HEK293 (cell line): ENCODE measurements around the gene PIEZO1.

ENCODE experiments used
- CTCF ChIA-PET: fragments of 350-600 bp; formaldehyde crosslinking; extraction: SDS; loops from one replicate; lab custom pipeline; 2021; ENCODE audit warnings: antibody characterized with exemption; lab: Yijun Ruan, JAX
- POLR2A ChIA-PET: fragments of 300-600 bp; formaldehyde crosslinking; extraction: SDS; loops from one replicate; lab custom pipeline; 2020; ENCODE audit warnings: antibody characterized with exemption, inconsistent platforms; lab: Yijun Ruan, JAX
- H3K27ac ChIP-seq: fragments of 200-500 bp; sonication (Bioruptor generic); 2 replicates; pipeline ENCODE4 v1.5.1; 2014; ENCODE audit warnings: low read depth, low read length, control low read depth, inconsistent platforms; ENCODE audit errors: extremely low read depth
- H3K36me3 ChIP-seq, 2 experiments: fragments of 200-500 bp in 1 of 2; sonication (Bioruptor generic) in 1 of 2; 1 replicate in 1 of 2; 2 replicates in 1 of 2; pipeline ENCODE4 v1.5.1; 2014 to 2017; ENCODE audit warnings: inconsistent platforms in 2 of 2, low read length in 2 of 2; ENCODE audit not compliant: control insufficient read depth in 2 of 2, insufficient read depth in 1 of 2
- H3K4me1 ChIP-seq: fragments of 200-500 bp; sonication (Bioruptor generic); 2 replicates; pipeline ENCODE4 v1.5.1; 2014; ENCODE audit warnings: mild to moderate bottlenecking, low read length, inconsistent platforms; ENCODE audit not compliant: control insufficient read depth, insufficient read depth
- H3K4me3 ChIP-seq: 2 replicates; pipeline ENCODE4 v1.5.1; 2011; ENCODE audit warnings: low read depth, mild to moderate bottlenecking, control low read depth, low read length, moderate library complexity
- H3K9me3 ChIP-seq: fragments of 200-500 bp; sonication (Bioruptor generic); 2 replicates; pipeline ENCODE4 v1.5.1; 2014; ENCODE audit warnings: low read depth, low read length, inconsistent platforms; ENCODE audit not compliant: control insufficient read depth, insufficient read depth
- FEZF1 ChIP-seq: fragments of 450-650 bp; formaldehyde crosslinking; IDR thresholded peaks from 2 replicates; pipeline ENCODE4 v1.5.1; 2016; ENCODE audit warnings: missing biosample characterization, missing genetic modification characterization
- HOXC10 ChIP-seq: sonication (generic); formaldehyde crosslinking; IDR thresholded peaks from 2 replicates; pipeline ENCODE4 v1.8.1; 2023; ENCODE audit warnings: mild to moderate bottlenecking, missing genetic modification reagents
- KLF9 ChIP-seq: fragments of 450-650 bp; formaldehyde crosslinking; IDR thresholded peaks from 2 replicates; pipeline ENCODE4 v1.5.1; 2016; ENCODE audit warnings: missing biosample characterization, missing genetic modification characterization, low read depth
- ZBTB17 ChIP-seq: fragments of 450-650 bp; formaldehyde crosslinking; IDR thresholded peaks from 2 replicates; pipeline ENCODE4 v1.5.1; 2016; ENCODE audit warnings: missing biosample characterization, missing genetic modification characterization
- ZFP69B ChIP-seq: fragments of 450-650 bp; formaldehyde crosslinking; IDR thresholded peaks from 2 replicates; pipeline ENCODE4 v1.5.1; 2016; ENCODE audit warnings: missing biosample characterization, missing genetic modification characterization
- ZNF10 ChIP-seq: fragments of 450-650 bp; formaldehyde crosslinking; IDR thresholded peaks from 2 replicates; pipeline ENCODE4 v1.5.1; 2017; ENCODE audit warnings: missing biosample characterization, missing genetic modification characterization
- ZNF132 ChIP-seq: fragments of 450-650 bp; formaldehyde crosslinking; IDR thresholded peaks from 2 replicates; pipeline ENCODE4 v1.5.1; 2017; ENCODE audit warnings: missing biosample characterization, missing genetic modification characterization, borderline replicate concordance
- ZNF2 ChIP-seq: fragments of 450-650 bp; formaldehyde crosslinking; IDR thresholded peaks from 2 replicates; pipeline ENCODE4 v1.5.1; 2016; ENCODE audit warnings: missing biosample characterization, missing genetic modification characterization
- ZNF311 ChIP-seq: fragments of 450-650 bp; formaldehyde crosslinking; IDR thresholded peaks from 2 replicates; pipeline ENCODE4 v1.5.1; 2017; ENCODE audit warnings: missing biosample characterization, missing genetic modification characterization, borderline replicate concordance
- ZNF521 ChIP-seq: fragments of 450-650 bp; formaldehyde crosslinking; IDR thresholded peaks from 2 replicates; pipeline ENCODE4 v1.5.1; 2017; ENCODE audit warnings: missing biosample characterization, mild to moderate bottlenecking, missing genetic modification characterization
- ZNF544 ChIP-seq: fragments of 450-650 bp; formaldehyde crosslinking; IDR thresholded peaks from 2 replicates; pipeline ENCODE4 v1.5.0; 2017; ENCODE audit warnings: missing biosample characterization, missing genetic modification characterization
- ZNF571 ChIP-seq: fragments of 450-650 bp; formaldehyde crosslinking; IDR thresholded peaks from 2 replicates; pipeline ENCODE4 v1.5.0; 2017; ENCODE audit warnings: missing biosample characterization, missing genetic modification characterization
- ZNF624 ChIP-seq: fragments of 450-650 bp; formaldehyde crosslinking; IDR thresholded peaks from 2 replicates; pipeline ENCODE4 v1.5.1; 2017; ENCODE audit warnings: missing biosample characterization, missing genetic modification characterization
- ZNF747 ChIP-seq: fragments of 450-650 bp; formaldehyde crosslinking; IDR thresholded peaks from 2 replicates; pipeline ENCODE4 v1.5.1; 2016; ENCODE audit warnings: missing biosample characterization, missing genetic modification characterization
- ZNF792 ChIP-seq: fragments of 450-650 bp; formaldehyde crosslinking; IDR thresholded peaks from 2 replicates; pipeline ENCODE4 v1.5.1; 2016; ENCODE audit warnings: missing biosample characterization, missing genetic modification characterization
- ZNF837 ChIP-seq: fragments of 450-650 bp; formaldehyde crosslinking; IDR thresholded peaks from 2 replicates; pipeline ENCODE4 v1.5.1; 2016; ENCODE audit warnings: missing biosample characterization, missing genetic modification characterization
- TF ChIP-seq, protein P1 (sequence below): fragments of 450-650 bp; formaldehyde crosslinking; IDR thresholded peaks from 2 replicates; pipeline ENCODE4 v1.5.1; 2016; ENCODE audit warnings: missing biosample characterization, missing genetic modification characterization, borderline replicate concordance
- TF ChIP-seq, protein P2 (sequence below): fragments of 450-650 bp; formaldehyde crosslinking; IDR thresholded peaks from 2 replicates; pipeline ENCODE4 v1.5.1; 2016; ENCODE audit warnings: missing biosample characterization, missing genetic modification characterization
- TF ChIP-seq, protein P3 (sequence below): IDR thresholded peaks from 2 replicates; pipeline ENCODE4 v1.6.1; 2011; ENCODE audit warnings: mild to moderate bottlenecking, low read depth, low read length, borderline replicate concordance

The PIEZO1 gene

DNA sequence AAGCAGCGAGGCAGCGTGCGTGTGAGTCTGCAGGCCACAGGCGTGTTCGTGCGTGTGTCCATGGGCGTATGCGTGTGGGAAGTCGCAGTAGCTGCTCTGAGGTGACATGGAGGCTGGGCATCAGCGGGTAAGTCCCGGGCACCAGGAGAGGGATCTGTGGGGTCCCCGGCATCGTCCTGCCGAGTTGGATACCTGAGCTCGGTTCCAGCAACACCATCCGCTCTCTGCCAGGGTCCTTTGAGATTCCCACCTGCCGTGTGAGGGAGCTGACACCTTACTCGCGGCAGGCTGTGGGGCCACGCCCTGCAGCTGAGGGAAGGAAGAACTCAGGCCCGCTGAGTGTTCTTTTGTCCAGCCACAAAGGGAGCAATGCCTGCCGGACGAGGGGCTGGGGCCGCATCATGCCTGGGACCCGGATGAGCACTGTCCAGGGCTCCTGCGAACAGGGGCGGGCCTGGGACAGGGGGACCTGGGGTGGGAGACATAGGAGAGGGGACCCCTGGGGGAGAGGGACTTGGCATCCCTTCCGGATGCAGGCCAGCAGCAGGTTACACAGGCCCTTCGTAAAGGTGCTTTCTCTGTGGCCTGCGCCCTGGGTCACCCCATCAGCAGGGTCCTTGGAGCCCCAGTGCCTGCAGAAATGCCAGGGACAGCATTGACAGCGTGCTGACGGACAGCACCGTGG is 93.7 kb downstream of the PIEZO1 start:
- POLR2A ChIA-PET = no interaction called here
- TF ChIP-seq, protein P1, sequence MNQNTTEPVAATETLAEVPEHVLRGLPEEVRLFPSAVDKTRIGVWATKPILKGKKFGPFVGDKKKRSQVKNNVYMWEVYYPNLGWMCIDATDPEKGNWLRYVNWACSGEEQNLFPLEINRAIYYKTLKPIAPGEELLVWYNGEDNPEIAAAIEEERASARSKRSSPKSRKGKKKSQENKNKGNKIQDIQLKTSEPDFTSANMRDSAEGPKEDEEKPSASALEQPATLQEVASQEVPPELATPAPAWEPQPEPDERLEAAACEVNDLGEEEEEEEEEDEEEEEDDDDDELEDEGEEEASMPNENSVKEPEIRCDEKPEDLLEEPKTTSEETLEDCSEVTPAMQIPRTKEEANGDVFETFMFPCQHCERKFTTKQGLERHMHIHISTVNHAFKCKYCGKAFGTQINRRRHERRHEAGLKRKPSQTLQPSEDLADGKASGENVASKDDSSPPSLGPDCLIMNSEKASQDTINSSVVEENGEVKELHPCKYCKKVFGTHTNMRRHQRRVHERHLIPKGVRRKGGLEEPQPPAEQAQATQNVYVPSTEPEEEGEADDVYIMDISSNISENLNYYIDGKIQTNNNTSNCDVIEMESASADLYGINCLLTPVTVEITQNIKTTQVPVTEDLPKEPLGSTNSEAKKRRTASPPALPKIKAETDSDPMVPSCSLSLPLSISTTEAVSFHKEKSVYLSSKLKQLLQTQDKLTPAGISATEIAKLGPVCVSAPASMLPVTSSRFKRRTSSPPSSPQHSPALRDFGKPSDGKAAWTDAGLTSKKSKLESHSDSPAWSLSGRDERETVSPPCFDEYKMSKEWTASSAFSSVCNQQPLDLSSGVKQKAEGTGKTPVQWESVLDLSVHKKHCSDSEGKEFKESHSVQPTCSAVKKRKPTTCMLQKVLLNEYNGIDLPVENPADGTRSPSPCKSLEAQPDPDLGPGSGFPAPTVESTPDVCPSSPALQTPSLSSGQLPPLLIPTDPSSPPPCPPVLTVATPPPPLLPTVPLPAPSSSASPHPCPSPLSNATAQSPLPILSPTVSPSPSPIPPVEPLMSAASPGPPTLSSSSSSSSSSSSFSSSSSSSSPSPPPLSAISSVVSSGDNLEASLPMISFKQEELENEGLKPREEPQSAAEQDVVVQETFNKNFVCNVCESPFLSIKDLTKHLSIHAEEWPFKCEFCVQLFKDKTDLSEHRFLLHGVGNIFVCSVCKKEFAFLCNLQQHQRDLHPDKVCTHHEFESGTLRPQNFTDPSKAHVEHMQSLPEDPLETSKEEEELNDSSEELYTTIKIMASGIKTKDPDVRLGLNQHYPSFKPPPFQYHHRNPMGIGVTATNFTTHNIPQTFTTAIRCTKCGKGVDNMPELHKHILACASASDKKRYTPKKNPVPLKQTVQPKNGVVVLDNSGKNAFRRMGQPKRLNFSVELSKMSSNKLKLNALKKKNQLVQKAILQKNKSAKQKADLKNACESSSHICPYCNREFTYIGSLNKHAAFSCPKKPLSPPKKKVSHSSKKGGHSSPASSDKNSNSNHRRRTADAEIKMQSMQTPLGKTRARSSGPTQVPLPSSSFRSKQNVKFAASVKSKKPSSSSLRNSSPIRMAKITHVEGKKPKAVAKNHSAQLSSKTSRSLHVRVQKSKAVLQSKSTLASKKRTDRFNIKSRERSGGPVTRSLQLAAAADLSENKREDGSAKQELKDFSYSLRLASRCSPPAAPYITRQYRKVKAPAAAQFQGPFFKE (tag by site-specific recombination) = no peak
- TF ChIP-seq HOXC10 (CRISPR knock-in tag) (no peak), ZFP69B (tag by site-specific recombination) (no peak), ZNF571 (no peak), ZNF10 (tag by site-specific recombination) (no peak), ZNF624 (tag by site-specific recombination) (no peak), ZNF132 (tag by site-specific recombination) (no peak), ZNF792 (tag by site-specific recombination) (no peak), KLF9 (tag by site-specific recombination) (no peak), ZNF544 (tag by site-specific recombination) (no peak), ZBTB17 (no peak), ZNF521 (tag by site-specific recombination) (no peak), ZNF2 (tag by site-specific recombination) (no peak), ZNF837 (tag by site-specific recombination) (no peak), ZNF311 (tag by site-specific recombination) (no peak), ZNF747 (tag by site-specific recombination) (no peak), FEZF1 (tag by site-specific recombination) (no peak)
- TF ChIP-seq, protein P2, sequence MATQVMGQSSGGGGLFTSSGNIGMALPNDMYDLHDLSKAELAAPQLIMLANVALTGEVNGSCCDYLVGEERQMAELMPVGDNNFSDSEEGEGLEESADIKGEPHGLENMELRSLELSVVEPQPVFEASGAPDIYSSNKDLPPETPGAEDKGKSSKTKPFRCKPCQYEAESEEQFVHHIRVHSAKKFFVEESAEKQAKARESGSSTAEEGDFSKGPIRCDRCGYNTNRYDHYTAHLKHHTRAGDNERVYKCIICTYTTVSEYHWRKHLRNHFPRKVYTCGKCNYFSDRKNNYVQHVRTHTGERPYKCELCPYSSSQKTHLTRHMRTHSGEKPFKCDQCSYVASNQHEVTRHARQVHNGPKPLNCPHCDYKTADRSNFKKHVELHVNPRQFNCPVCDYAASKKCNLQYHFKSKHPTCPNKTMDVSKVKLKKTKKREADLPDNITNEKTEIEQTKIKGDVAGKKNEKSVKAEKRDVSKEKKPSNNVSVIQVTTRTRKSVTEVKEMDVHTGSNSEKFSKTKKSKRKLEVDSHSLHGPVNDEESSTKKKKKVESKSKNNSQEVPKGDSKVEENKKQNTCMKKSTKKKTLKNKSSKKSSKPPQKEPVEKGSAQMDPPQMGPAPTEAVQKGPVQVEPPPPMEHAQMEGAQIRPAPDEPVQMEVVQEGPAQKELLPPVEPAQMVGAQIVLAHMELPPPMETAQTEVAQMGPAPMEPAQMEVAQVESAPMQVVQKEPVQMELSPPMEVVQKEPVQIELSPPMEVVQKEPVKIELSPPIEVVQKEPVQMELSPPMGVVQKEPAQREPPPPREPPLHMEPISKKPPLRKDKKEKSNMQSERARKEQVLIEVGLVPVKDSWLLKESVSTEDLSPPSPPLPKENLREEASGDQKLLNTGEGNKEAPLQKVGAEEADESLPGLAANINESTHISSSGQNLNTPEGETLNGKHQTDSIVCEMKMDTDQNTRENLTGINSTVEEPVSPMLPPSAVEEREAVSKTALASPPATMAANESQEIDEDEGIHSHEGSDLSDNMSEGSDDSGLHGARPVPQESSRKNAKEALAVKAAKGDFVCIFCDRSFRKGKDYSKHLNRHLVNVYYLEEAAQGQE (tag by site-specific recombination) = no peak
- TF ChIP-seq, protein P3, sequence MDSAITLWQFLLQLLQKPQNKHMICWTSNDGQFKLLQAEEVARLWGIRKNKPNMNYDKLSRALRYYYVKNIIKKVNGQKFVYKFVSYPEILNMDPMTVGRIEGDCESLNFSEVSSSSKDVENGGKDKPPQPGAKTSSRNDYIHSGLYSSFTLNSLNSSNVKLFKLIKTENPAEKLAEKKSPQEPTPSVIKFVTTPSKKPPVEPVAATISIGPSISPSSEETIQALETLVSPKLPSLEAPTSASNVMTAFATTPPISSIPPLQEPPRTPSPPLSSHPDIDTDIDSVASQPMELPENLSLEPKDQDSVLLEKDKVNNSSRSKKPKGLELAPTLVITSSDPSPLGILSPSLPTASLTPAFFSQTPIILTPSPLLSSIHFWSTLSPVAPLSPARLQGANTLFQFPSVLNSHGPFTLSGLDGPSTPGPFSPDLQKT = no peak
- Histone ChIP-seq H3K4me1 (peaks cover 3% of the 10 kb centered on the region; the same call in 1 of the 2 replicates), H3K4me3 (no peak overlapping the region), H3K36me3 (peaks cover 0 to 5% of the 10 kb centered on the region in 2 experiments; a peak in 1 of 3 replicates), H3K9me3 (no peaks in the 10 kb centered on the region), H3K27ac (no peak overlapping the region)
- CTCF ChIA-PET = interaction anchor here (1.0 kb wide), 1 partner anchor 18 kb away, joined by 4 read pairs; no protein-coding TSS in a partner anchor
